Mucosa of stomach (tissue), 1 donor: ENCODE data around the gene BRAF.
"Not testable (repeated sequence)": the region's sequence is repeated elsewhere in the genome, so short reads cannot be mapped to it uniquely, and the experiment has no call there.

ENCODE experiments used
- H3K27me3 ChIP-seq: one replicate; pipeline ENCODE4 v1.7.0; 2013; ENCODE audit warnings: mild to moderate bottlenecking, low read length; ENCODE audit not compliant: control insufficient read depth, insufficient read depth
- H3K36me3 ChIP-seq: one replicate; pipeline ENCODE4 v1.7.0; 2013; ENCODE audit warnings: low read length; ENCODE audit not compliant: control insufficient read depth, insufficient read depth
- H3K4me1 ChIP-seq: one replicate; pipeline ENCODE4 v1.7.0; 2013; ENCODE audit warnings: mild to moderate bottlenecking, low read length; ENCODE audit not compliant: control insufficient read depth, insufficient read depth
- H3K4me3 ChIP-seq: one replicate; pipeline ENCODE4 v1.7.0; 2013; ENCODE audit warnings: low read length
- H3K9ac ChIP-seq: one replicate; pipeline ENCODE4 v1.7.0; 2013; ENCODE audit warnings: mild to moderate bottlenecking, low read length, moderate library complexity
- H3K9me3 ChIP-seq: one replicate; pipeline ENCODE4 v1.7.0; 2013; ENCODE audit warnings: mild to moderate bottlenecking, low read length, moderate library complexity; ENCODE audit not compliant: control insufficient read depth
- donor health status: Pancreatic carcinoma.

BRAF gene

DNA sequence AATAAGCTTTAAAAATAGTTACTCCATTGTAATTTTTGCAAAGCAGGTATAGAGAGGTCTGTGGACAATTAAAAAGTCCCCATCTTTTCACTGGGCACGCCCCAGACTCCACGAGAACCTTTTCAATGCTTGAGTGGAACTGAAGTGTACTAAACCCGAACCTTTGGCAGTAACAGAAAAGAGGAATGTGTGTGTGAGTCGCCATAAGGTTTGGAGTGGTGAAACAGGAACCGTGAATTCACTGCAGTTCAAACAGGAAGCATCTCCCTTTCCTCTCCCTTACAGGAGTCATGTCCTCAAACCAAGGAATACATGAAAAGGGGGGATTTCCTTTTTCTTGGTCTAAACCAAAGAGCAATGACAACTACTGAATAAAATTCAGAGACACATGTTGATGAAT is 205.0 kb downstream of the BRAF start:
- no peak overlapping the region for H3K9ac ChIP-seq
- no peak overlapping the region for H3K4me3 ChIP-seq
- no peaks in the 10 kb centered on the region for H3K9me3 ChIP-seq

DNA sequence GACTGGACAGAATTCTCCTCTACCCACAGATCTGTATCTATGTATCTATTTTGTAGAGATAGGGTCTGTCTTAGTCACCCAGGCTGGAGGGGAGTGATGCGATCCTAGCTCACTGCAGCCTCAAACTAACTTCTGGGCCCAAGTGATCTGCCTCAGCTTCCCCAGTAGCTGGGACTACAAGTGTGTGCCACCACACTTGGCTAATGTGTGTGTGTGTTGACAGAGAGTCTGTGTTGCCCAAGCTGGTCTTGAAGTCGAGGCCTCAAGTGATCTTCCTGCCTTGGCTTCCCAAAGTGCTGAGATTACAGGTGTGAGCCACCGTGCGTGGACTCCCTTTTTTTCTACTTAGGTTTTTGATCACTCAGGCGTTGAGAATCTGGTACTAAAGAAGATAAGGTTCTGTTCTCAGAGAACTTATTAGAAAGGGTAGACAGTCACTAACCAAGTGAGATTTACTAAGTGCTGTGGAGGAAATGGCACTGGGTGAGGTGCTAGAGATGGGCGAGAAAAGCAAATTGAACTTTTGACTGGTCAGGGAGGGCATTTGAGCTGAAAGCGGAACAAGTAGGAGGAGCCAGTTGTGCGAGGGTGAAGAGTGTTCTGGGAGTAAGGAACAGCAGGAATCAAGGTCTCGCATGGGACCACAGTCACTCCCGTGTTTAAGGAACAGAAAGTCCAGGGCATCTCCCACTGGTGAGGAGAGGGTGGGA is 210.2 kb downstream of the BRAF start:
- Histone ChIP-seq H3K27me3 (no peaks in the 10 kb centered on the region), H3K9ac (no peak overlapping the region), H3K4me3 (no peak overlapping the region), H3K36me3 (no peaks in the 10 kb centered on the region), H3K9me3 (no peaks in the 10 kb centered on the region), H3K4me1 (no peaks in the 10 kb centered on the region)

More for the DNA sequence above, 205.0 kb downstream of the BRAF start:
- no peaks in the 10 kb centered on the region for H3K4me1 ChIP-seq
- no peaks in the 10 kb centered on the region for H3K27me3 ChIP-seq
- H3K36me3 ChIP-seq, result no peaks in the 10 kb centered on the region

DNA sequence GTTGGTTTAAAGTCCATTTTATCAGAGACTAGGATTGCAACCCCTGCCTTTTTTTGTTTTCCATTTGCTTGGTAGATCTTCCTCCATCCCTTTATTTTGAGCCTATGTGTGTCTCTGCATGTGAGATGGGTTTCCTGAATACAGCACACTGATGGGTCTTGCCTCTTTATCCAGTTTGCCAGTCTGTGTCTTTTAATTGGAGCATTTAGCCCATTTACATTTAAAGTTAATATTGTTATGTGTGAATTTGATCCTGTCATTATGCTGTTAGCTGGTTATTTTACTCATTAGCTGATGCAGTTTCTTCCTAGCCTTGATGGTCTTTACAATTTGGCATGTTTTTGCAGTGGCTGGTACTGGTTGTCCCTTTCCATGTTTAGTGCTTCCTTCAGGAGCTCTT is 212.3 kb downstream of the BRAF start:
- H3K4me1 ChIP-seq, H3K4me3 ChIP-seq, H3K27me3 ChIP-seq, H3K36me3 ChIP-seq, H3K9me3 ChIP-seq, H3K9ac ChIP-seq: not testable (repeated sequence)

GRCh38 chr7:140708764-140709163 is 216.0 kb downstream of the BRAF start:
- H3K27me3 ChIP-seq, H3K36me3 ChIP-seq, H3K4me3 ChIP-seq, H3K4me1 ChIP-seq, H3K9ac ChIP-seq, H3K9me3 ChIP-seq: not testable (repeated sequence)

DNA sequence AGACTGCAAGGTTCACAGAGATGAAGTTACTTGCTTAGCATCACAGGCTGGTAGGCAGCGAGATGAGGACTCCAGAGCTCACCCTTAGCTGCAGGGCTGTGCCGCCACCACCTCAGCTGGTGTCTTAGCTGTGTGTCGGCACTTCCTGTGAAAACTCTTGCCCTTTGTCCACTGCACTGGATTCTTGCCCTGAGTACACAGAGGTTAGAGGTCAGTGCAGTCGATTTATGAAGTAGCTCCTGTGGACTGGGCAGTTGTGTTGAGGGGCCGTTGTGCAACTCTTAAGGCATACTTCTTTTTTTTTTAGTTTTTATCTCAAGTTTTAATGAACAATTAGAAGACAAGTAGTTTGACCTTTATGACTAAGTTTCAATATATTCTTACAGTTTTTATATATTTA is 217.6 kb downstream of the BRAF start:
- no peaks in the 10 kb centered on the region for H3K36me3 ChIP-seq
- H3K27me3 ChIP-seq, result no peaks in the 10 kb centered on the region
- no peaks in the 10 kb centered on the region for H3K9me3 ChIP-seq
- no peak overlapping the region for H3K4me3 ChIP-seq
- H3K4me1 ChIP-seq, result no peaks in the 10 kb centered on the region
- no peak overlapping the region for H3K9ac ChIP-seq

DNA sequence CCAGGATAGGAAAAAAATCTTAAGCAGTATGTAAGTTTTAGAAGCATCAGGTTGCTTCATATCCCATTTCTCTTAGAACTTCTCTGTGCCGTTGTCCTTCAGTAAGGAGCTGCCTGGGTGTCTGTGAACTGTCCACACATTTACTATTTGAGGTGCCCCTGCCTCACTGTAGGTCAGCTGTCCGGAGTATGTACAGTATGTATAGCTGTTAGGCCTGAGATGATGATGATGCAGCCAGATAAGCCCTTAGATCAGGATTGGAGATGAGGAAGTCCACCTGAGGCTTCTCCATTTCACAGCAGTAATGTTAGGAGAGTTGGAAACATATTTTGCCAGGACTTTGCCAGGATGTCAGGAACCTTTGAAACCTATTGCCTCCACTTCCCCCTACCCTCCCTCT is 220.5 kb downstream of the BRAF start:
- H3K4me1 ChIP-seq, result no peaks in the 10 kb centered on the region
- H3K9ac ChIP-seq, result no peak overlapping the region
- H3K9me3 ChIP-seq, result no peaks in the 10 kb centered on the region
- no peak overlapping the region for H3K4me3 ChIP-seq
- H3K36me3 ChIP-seq, result no peaks in the 10 kb centered on the region
- no peaks in the 10 kb centered on the region for H3K27me3 ChIP-seq

- peaks cover 7% of the 10 kb centered on the region for H3K4me1 ChIP-seq
- H3K9me3 ChIP-seq, result no peaks in the 10 kb centered on the region
- H3K36me3 ChIP-seq, result no peaks in the 10 kb centered on the region
- no peaks in the 10 kb centered on the region for H3K27me3 ChIP-seq
- no peak overlapping the region for H3K9ac ChIP-seq
- no peak overlapping the region for H3K4me3 ChIP-seq
These were observed 222.0 kb downstream of the BRAF start for GRCh38 chr7:140702774-140703173.

DNA sequence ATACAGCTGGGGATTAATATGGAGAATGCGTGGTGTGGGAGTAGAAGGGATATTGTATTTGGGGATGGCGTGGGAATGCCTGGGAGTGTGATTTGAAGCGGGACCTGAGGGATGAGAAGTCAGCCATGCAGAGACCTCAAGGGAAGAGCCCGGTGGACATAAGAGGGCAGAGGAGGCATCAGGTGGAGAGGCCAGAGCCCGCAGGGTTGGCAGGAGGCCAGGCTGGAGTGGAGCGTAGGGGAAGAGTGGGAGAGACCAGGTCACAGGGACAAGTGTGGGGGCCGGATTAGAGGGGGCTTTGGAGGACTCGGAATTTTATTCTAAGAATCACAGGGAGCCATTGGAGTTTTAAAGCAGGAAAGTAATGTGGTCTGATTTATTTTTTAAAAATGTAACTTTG is 226.3 kb downstream of the BRAF start:
- H3K9ac ChIP-seq, result peak overlapping the region; percentile 82
- no peak overlapping the region for H3K4me3 ChIP-seq
- H3K9me3 ChIP-seq, result no peaks in the 10 kb centered on the region

GRCh38 chr7:140697447-140698143 is 227.1 kb downstream of the BRAF start:
- peak overlapping the region; percentile 82 for H3K9ac ChIP-seq
- no peaks in the 10 kb centered on the region for H3K27me3 ChIP-seq
- no peaks in the 10 kb centered on the region for H3K36me3 ChIP-seq
- H3K4me1 ChIP-seq, result peaks cover 9% of the 10 kb centered on the region
- no peaks in the 10 kb centered on the region for H3K9me3 ChIP-seq
- H3K4me3 ChIP-seq, result peak overlapping the region; percentile 62

More for the DNA sequence above, 226.3 kb downstream of the BRAF start:
- H3K4me1 ChIP-seq, result peaks cover 9% of the 10 kb centered on the region
- no peaks in the 10 kb centered on the region for H3K27me3 ChIP-seq
- H3K36me3 ChIP-seq, result no peaks in the 10 kb centered on the region

GRCh38 chr7:140696680-140697446 is 227.9 kb downstream of the BRAF start, which contains the start of gene NDUFB2:
NDUFB2 (plus strand) TSS chr7:140696708; CDS start chr7:140696745, 37 bp downstream.
- Histone ChIP-seq H3K36me3 (no peaks in the 10 kb centered on the region), H3K4me1 (peaks cover 9% of the 10 kb centered on the region), H3K4me3 (peak within 1 kb of the TSS; percentile 62), H3K27me3 (no peaks in the 10 kb centered on the region), H3K9ac (peak within 1 kb of the TSS; percentile 82), H3K9me3 (no peaks in the 10 kb centered on the region)

DNA sequence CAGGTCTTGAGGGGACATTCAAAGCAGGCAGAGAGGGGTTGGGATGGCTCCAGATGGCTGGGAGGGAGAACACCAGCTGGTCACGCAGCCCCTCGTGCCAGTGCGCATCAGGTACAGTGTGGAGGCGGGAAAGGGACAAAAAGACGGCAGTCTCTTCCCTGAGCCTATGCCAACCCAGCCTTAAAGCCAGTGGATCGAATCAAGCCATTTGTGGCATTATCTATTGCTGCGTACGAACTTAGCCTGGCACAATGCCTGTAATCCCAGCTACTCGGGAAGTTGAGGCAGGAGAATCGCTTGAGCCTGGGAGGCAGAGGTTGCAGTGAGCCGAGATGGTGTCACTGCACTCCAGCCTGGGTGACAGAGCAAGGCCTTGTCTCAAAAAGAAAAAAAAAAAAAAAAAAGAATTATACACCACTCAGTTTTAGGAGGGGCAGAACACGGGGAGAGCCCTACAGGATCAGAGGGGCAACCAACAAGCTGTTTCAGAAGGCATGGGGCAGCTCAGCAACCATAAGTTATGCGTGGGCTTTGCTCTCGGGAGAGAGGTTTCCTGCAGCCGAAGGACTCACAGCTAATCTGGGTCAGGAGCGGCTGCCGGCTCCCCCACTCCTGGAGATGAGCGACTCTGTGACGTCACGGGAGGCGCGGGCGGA is 228.6 kb downstream of the BRAF start:
- H3K9ac ChIP-seq, result peak overlapping the region; percentile 82
- H3K4me1 ChIP-seq, result peaks cover 9% of the 10 kb centered on the region
- H3K27me3 ChIP-seq, result no peaks in the 10 kb centered on the region
- H3K9me3 ChIP-seq, result no peaks in the 10 kb centered on the region
- H3K4me3 ChIP-seq, result peak overlapping the region; percentile 62
- H3K36me3 ChIP-seq, result no peaks in the 10 kb centered on the region
